Esophagus squamous epithelium (tissue), 4 donors: ENCODE results near the gene CECR2.

Source experiments
- POLR2A ChIP-seq, 4 donors: fragments of 450-650 bp; IDR thresholded peaks; one replicate each; pipeline ENCODE4 v1.6.1; 2017; ENCODE audit warnings: antibody characterized with exemption in 4 of 4, mild to moderate bottlenecking in 4 of 4, moderate library complexity in 3 of 4
- TF ChIP-seq, protein P1 (sequence below), 6 experiments: fragments of 450-650 bp in 4 of 6; fragments of 200-600 bp in 2 of 6; sonication (generic) in 2 of 6; IDR thresholded peaks; one replicate each; pipeline ENCODE4 v1.5.1; 2016 to 2019; ENCODE audit warnings: antibody characterized with exemption in 6 of 6, mild to moderate bottlenecking in 4 of 6, moderate library complexity in 4 of 6

DNA sequence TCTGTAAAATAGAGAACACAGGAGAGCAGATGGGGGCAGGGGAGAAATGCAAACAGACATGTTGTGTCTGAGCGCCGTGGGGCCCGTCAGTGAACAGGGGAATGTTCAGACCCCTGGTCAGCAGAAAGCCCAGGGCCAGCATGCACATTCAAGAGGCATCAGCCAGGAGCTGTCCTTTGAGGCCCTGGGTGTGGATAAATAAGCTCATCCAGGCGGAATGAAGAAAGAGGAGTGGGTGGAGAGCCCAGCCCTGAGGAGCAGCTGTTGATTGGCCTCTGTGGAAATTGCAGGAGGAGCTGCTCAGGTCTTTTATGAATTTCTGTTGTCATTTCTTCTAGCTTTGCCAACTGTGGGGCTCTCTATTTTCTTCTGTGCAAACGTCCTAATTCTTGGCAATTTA is 49.7 kb upstream of the CECR2 start:
- TF ChIP-seq POLR2A (IDR thresholded peaks at IDR 0.05) = no peak
- TF ChIP-seq, protein P1, sequence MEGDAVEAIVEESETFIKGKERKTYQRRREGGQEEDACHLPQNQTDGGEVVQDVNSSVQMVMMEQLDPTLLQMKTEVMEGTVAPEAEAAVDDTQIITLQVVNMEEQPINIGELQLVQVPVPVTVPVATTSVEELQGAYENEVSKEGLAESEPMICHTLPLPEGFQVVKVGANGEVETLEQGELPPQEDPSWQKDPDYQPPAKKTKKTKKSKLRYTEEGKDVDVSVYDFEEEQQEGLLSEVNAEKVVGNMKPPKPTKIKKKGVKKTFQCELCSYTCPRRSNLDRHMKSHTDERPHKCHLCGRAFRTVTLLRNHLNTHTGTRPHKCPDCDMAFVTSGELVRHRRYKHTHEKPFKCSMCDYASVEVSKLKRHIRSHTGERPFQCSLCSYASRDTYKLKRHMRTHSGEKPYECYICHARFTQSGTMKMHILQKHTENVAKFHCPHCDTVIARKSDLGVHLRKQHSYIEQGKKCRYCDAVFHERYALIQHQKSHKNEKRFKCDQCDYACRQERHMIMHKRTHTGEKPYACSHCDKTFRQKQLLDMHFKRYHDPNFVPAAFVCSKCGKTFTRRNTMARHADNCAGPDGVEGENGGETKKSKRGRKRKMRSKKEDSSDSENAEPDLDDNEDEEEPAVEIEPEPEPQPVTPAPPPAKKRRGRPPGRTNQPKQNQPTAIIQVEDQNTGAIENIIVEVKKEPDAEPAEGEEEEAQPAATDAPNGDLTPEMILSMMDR (IDR thresholded peaks at IDR 0.05) = no peak
